Measurements from ENCODE around the gene DUSP12. TPM values are rescaled to one million over a fixed set of nuclear protein-coding genes. Genes with fewer than 3 reads are reported as not detected.

DUSP12 gene
- 23.6 and 27.8 TPM in 2 replicates for total RNA-seq (ENCODE audit: low replicate concordance)

- DNase-seq (ENCODE audit: low read depth) = peak; percentile 96
- TF ChIP-seq, protein P1, sequence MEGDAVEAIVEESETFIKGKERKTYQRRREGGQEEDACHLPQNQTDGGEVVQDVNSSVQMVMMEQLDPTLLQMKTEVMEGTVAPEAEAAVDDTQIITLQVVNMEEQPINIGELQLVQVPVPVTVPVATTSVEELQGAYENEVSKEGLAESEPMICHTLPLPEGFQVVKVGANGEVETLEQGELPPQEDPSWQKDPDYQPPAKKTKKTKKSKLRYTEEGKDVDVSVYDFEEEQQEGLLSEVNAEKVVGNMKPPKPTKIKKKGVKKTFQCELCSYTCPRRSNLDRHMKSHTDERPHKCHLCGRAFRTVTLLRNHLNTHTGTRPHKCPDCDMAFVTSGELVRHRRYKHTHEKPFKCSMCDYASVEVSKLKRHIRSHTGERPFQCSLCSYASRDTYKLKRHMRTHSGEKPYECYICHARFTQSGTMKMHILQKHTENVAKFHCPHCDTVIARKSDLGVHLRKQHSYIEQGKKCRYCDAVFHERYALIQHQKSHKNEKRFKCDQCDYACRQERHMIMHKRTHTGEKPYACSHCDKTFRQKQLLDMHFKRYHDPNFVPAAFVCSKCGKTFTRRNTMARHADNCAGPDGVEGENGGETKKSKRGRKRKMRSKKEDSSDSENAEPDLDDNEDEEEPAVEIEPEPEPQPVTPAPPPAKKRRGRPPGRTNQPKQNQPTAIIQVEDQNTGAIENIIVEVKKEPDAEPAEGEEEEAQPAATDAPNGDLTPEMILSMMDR (IDR thresholded peaks at IDR 0.05; ENCODE audit: insufficient read depth, low read length) = peak; percentile 16
- H3K4me3 ChIP-seq (ENCODE audit: low read depth, low read length) = peak within 1 kb of the TSS; percentile 96
These were observed at the start of gene DUSP12 for GRCh38 chr1:161749509-161750407. TSS of gene DUSP12 (plus strand) at chr1:161749786. CDS start at chr1:161749802, 16 bp downstream.

GRCh38 chr1:161702250-161702649 is 47.3 kb upstream of the DUSP12 start:
- no peak overlapping the region for H3K4me3 ChIP-seq (ENCODE audit: low read depth, low read length)
- TF ChIP-seq, protein P1 (IDR thresholded peaks at IDR 0.05; ENCODE audit: insufficient read depth, low read length) = no peak
- no peak for DNase-seq (ENCODE audit: low read depth)

DNA sequence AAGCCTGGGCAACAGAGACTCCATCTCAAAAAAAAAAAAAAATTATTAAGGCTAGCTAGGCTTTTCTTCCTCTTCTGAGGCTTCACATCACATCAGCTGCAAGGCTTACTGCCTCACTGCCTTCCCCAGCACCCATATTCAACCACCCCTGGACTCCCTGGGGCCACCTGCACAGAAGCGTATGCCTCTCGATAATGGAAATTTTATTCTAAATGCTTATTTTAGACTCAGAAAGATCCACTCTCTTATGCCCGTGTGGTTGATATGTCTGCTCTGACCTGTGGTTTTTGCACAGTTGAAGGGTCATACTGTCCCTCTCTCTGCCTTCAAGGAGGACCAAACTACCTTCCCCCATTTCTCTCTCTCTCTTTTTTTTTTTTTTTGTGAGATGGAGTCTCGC is 44.0 kb upstream of the DUSP12 start:
- TF ChIP-seq, protein P1 (IDR thresholded peaks at IDR 0.05; ENCODE audit: insufficient read depth, low read length) = no peak
- no peak for DNase-seq (ENCODE audit: low read depth)
- no peak overlapping the region for H3K4me3 ChIP-seq (ENCODE audit: low read depth, low read length)

- no peak for DNase-seq (ENCODE audit: low read depth)
- TF ChIP-seq, protein P1 (IDR thresholded peaks at IDR 0.05; ENCODE audit: insufficient read depth, low read length) = no peak
- H3K4me3 ChIP-seq (ENCODE audit: low read depth, low read length) = no peak overlapping the region
These were observed 43.5 kb upstream of the DUSP12 start for GRCh38 chr1:161706113-161706481.

- TF ChIP-seq, protein P1 (IDR thresholded peaks at IDR 0.05; ENCODE audit: insufficient read depth, low read length) = no peak
These were observed 42.9 kb upstream of the DUSP12 start, which contains the start of gene FCRLA for GRCh38 chr1:161706482-161707347. TSS of gene FCRLA (plus strand) at chr1:161707229. CDS start at chr1:161707265, 36 bp downstream.

GRCh38 chr1:161707503-161707902 is 42.1 kb upstream of the DUSP12 start:
- DNase-seq (ENCODE audit: low read depth) = no peak
- TF ChIP-seq, protein P1 (IDR thresholded peaks at IDR 0.05; ENCODE audit: insufficient read depth, low read length) = no peak
- H3K4me3 ChIP-seq (ENCODE audit: low read depth, low read length) = no peak overlapping the region

More at GRCh38 chr1:161706482-161707347, 42.9 kb upstream of the DUSP12 start, which contains the start of gene FCRLA:
- no peak within 1 kb of the TSS for H3K4me3 ChIP-seq (ENCODE audit: low read depth, low read length)
- DNase-seq (ENCODE audit: low read depth) = peak; percentile 97

All from fibroblast of the aortic adventitia (primary cell).